HEK293 (cell line): ENCODE results near the gene MRPS24.
A peak's percentile ranks its signal among the peaks of the same experiment; 100 is the strongest.

Experiments
- FEZF1 ChIP-seq: fragments of 450-650 bp; formaldehyde crosslinking; IDR thresholded peaks from 2 replicates; pipeline ENCODE4 v1.5.1; 2016; ENCODE audit warnings: missing biosample characterization, missing genetic modification characterization
- HOXC10 ChIP-seq: sonication (generic); formaldehyde crosslinking; IDR thresholded peaks from 2 replicates; pipeline ENCODE4 v1.8.1; 2023; ENCODE audit warnings: mild to moderate bottlenecking, missing genetic modification reagents
- KLF9 ChIP-seq: fragments of 450-650 bp; formaldehyde crosslinking; IDR thresholded peaks from 2 replicates; pipeline ENCODE4 v1.5.1; 2016; ENCODE audit warnings: missing biosample characterization, missing genetic modification characterization, low read depth
- MZF1 ChIP-seq: fragments of 450-650 bp; formaldehyde crosslinking; IDR thresholded peaks from 2 replicates; pipeline ENCODE4 v1.5.1; 2017; ENCODE audit warnings: missing biosample characterization, missing genetic modification characterization, borderline replicate concordance
- PATZ1 ChIP-seq: fragments of 450-650 bp; formaldehyde crosslinking; IDR thresholded peaks from 2 replicates; pipeline ENCODE4 v1.5.1; 2016; ENCODE audit warnings: missing biosample characterization, missing genetic modification characterization
- PRDM2 ChIP-seq: fragments of 450-650 bp; formaldehyde crosslinking; IDR thresholded peaks from 2 replicates; pipeline ENCODE4 v1.5.1; 2016; ENCODE audit warnings: missing biosample characterization, missing genetic modification characterization, borderline replicate concordance
- RBAK ChIP-seq: fragments of 450-650 bp; formaldehyde crosslinking; IDR thresholded peaks from 2 replicates; pipeline ENCODE4 v1.5.1; 2016; ENCODE audit warnings: missing biosample characterization, missing genetic modification characterization
- TRIM28 ChIP-seq: IDR thresholded peaks from 2 replicates; pipeline ENCODE4 v1.6.1; 2011; ENCODE audit warnings: low read length, control low read depth, borderline replicate concordance
- ZNF112 ChIP-seq: fragments of 450-650 bp; formaldehyde crosslinking; IDR thresholded peaks from 2 replicates; pipeline ENCODE4 v1.5.0; 2017; ENCODE audit warnings: missing biosample characterization, missing genetic modification characterization
- ZNF18 ChIP-seq: fragments of 450-650 bp; formaldehyde crosslinking; IDR thresholded peaks from 2 replicates; pipeline ENCODE4 v1.5.1; 2016; ENCODE audit warnings: missing biosample characterization, missing genetic modification characterization
- ZNF335 ChIP-seq: fragments of 450-650 bp; formaldehyde crosslinking; conservative IDR thresholded peaks from 2 replicates; pipeline ENCODE4 v1.5.1; 2016; ENCODE audit warnings: missing biosample characterization, missing genetic modification characterization
- ZNF398 ChIP-seq: fragments of 450-650 bp; formaldehyde crosslinking; IDR thresholded peaks from 2 replicates; pipeline ENCODE4 v1.5.1; 2017; ENCODE audit warnings: missing biosample characterization, missing genetic modification characterization
- ZNF513 ChIP-seq: fragments of 450-650 bp; IDR thresholded peaks from 2 replicates; pipeline ENCODE4 v1.5.1; 2018; ENCODE audit warnings: missing biosample characterization, missing genetic modification characterization
- ZNF549 ChIP-seq: fragments of 450-650 bp; IDR thresholded peaks from 2 replicates; pipeline ENCODE4 v1.5.1; 2018; ENCODE audit warnings: missing biosample characterization, missing genetic modification characterization, mild to moderate bottlenecking, inconsistent platforms, moderate library complexity
- ZNF571 ChIP-seq: fragments of 450-650 bp; formaldehyde crosslinking; IDR thresholded peaks from 2 replicates; pipeline ENCODE4 v1.5.0; 2017; ENCODE audit warnings: missing biosample characterization, missing genetic modification characterization
- ZNF654 ChIP-seq: fragments of 450-650 bp; formaldehyde crosslinking; IDR thresholded peaks from 2 replicates; pipeline ENCODE4 v1.5.1; 2016; ENCODE audit warnings: low read depth, missing biosample characterization, missing genetic modification characterization
- TF ChIP-seq, protein P1 (sequence below): fragments of 450-650 bp; formaldehyde crosslinking; IDR thresholded peaks from 2 replicates; pipeline ENCODE4 v1.5.1; 2016; ENCODE audit warnings: missing biosample characterization, missing genetic modification characterization
- TF ChIP-seq, protein P2 (sequence below): fragments of 450-650 bp; formaldehyde crosslinking; IDR thresholded peaks from 2 replicates; pipeline ENCODE4 v1.5.1; 2016; ENCODE audit warnings: missing biosample characterization, missing genetic modification characterization
- TF ChIP-seq, protein P3 (sequence below): fragments of 450-650 bp; formaldehyde crosslinking; IDR thresholded peaks from 2 replicates; pipeline ENCODE4 v1.5.1; 2017; ENCODE audit warnings: missing biosample characterization, missing genetic modification characterization

The MRPS24 gene

GRCh38 chr7:43888993-43889945 is 20.0 kb upstream of the MRPS24 start (continued):
- TF ChIP-seq, protein P1, sequence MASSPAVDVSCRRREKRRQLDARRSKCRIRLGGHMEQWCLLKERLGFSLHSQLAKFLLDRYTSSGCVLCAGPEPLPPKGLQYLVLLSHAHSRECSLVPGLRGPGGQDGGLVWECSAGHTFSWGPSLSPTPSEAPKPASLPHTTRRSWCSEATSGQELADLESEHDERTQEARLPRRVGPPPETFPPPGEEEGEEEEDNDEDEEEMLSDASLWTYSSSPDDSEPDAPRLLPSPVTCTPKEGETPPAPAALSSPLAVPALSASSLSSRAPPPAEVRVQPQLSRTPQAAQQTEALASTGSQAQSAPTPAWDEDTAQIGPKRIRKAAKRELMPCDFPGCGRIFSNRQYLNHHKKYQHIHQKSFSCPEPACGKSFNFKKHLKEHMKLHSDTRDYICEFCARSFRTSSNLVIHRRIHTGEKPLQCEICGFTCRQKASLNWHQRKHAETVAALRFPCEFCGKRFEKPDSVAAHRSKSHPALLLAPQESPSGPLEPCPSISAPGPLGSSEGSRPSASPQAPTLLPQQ (tag by site-specific recombination), result 0 out of 2 replicates have a peak, but pooled peaks have one; percentile 51
- TF ChIP-seq FEZF1 (tag by site-specific recombination) (no peak), TRIM28 (no peak), ZNF112 (no peak), ZNF571 (tag by site-specific recombination) (no peak), ZNF335 (tag by site-specific recombination) (no peak), ZNF654 (tag by site-specific recombination) (no peak), ZNF18 (tag by site-specific recombination) (no peak), RBAK (tag by site-specific recombination) (no peak), PRDM2 (tag by site-specific recombination) (no peak), PATZ1 (tag by site-specific recombination) (no peak), ZNF549 (no peak), ZNF513 (no peak), ZNF398 (tag by site-specific recombination) (no peak), HOXC10 (no peak), MZF1 (tag by site-specific recombination) (0 out of 2 replicates have a peak, but pooled peaks have one; percentile 43), KLF9 (no peak)
- TF ChIP-seq, protein P2, sequence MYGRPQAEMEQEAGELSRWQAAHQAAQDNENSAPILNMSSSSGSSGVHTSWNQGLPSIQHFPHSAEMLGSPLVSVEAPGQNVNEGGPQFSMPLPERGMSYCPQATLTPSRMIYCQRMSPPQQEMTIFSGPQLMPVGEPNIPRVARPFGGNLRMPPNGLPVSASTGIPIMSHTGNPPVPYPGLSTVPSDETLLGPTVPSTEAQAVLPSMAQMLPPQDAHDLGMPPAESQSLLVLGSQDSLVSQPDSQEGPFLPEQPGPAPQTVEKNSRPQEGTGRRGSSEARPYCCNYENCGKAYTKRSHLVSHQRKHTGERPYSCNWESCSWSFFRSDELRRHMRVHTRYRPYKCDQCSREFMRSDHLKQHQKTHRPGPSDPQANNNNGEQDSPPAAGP (tag by site-specific recombination), result no peak; the same call in 1 of the 2 replicates
- TF ChIP-seq, protein P3, sequence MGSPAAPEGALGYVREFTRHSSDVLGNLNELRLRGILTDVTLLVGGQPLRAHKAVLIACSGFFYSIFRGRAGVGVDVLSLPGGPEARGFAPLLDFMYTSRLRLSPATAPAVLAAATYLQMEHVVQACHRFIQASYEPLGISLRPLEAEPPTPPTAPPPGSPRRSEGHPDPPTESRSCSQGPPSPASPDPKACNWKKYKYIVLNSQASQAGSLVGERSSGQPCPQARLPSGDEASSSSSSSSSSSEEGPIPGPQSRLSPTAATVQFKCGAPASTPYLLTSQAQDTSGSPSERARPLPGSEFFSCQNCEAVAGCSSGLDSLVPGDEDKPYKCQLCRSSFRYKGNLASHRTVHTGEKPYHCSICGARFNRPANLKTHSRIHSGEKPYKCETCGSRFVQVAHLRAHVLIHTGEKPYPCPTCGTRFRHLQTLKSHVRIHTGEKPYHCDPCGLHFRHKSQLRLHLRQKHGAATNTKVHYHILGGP, result no peak
